IMR-90 (cell line): ENCODE results near the gene ABL1.

Experiments
- BHLHE40 ChIP-seq: fragments of 150-350 bp; IDR thresholded peaks from 2 replicates; pipeline ENCODE4 v1.6.1; 2016; ENCODE audit warnings: mild to moderate bottlenecking, low read depth, low read length
- CEBPB ChIP-seq: IDR thresholded peaks from 2 replicates; pipeline ENCODE4 v1.6.1; 2012; ENCODE audit warnings: low read depth, low read length, improper control_type of control experiment
- CTCF ChIP-seq: conservative IDR thresholded peaks from 2 replicates; pipeline ENCODE4 v1.5.1; 2012; ENCODE audit warnings: mild to moderate bottlenecking, low read depth, low read length, improper control_type of control experiment
- NFE2L2 ChIP-seq: fragments of 150-350 bp; IDR thresholded peaks from 2 replicates; pipeline ENCODE4 v1.6.1; 2016; ENCODE audit warnings: low read depth, mild to moderate bottlenecking, low read length
- USF2 ChIP-seq: fragments of 150-350 bp; IDR thresholded peaks from 2 replicates; pipeline ENCODE4 v1.6.1; 2017; ENCODE audit warnings: mild to moderate bottlenecking, antibody characterized with exemption, low read length, low read depth

GRCh38 chr9:130897105-130897751 is 62.2 kb downstream of the ABL1 start:
- TF ChIP-seq CTCF = no peak
- no peak for TF ChIP-seq CEBPB
- no peak for TF ChIP-seq NFE2L2
- no peak for TF ChIP-seq BHLHE40
- TF ChIP-seq USF2 = no peak
